Islet of Langerhans (tissue), 1 donor: ENCODE results near the gene PADI6.
A peak's percentile ranks its signal among the peaks of the same experiment; 100 is the strongest.

Source experiments
- FAIRE-seq: peaks from one replicate; lab custom pipeline; 2011; peaks lifted over from hg19 to GRCh38; lab: Jason Lieb, UNC

The PADI6 gene

GRCh38 chr1:17436380-17437174 is 64.6 kb downstream of the PADI6 start:
- FAIRE-seq: no peak

GRCh38 chr1:17437260-17437579 is 65.2 kb downstream of the PADI6 start:
- FAIRE-seq: no peak

GRCh38 chr1:17437580-17438317 is 65.8 kb downstream of the PADI6 start:
- FAIRE-seq: no peak

- no peak for FAIRE-seq
Measured at GRCh38 chr1:17438318-17439249, 66.6 kb downstream of the PADI6 start.

- no peak for FAIRE-seq
Measured at GRCh38 chr1:17439250-17440073, 67.5 kb downstream of the PADI6 start, which contains the start of gene RCC2. TSS of gene RCC2 (minus strand) at chr1:17439677. CDS start at chr1:17438514, 1,163 bp downstream.

- peak; percentile 21 for FAIRE-seq
Measured at GRCh38 chr1:17440074-17440826, 68.3 kb downstream of the PADI6 start.

DNA sequence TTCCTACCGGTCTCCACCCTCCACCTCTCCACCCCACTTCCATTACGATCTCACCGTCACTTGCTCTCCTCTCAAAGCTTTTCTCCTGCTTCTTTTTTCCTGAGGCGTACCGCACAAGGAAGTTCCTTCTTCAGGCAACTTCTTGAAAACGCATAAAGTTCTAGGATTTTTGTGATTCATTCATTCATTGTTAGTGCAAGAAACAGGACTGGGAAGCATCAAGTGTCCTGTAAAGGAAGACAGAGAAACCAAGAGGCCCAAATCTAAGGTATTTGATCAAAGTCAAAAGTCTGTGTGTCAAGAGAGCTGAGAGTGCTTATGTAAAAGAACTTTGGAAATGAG is 68.8 kb downstream of the PADI6 start:
- no peak for FAIRE-seq

DNA sequence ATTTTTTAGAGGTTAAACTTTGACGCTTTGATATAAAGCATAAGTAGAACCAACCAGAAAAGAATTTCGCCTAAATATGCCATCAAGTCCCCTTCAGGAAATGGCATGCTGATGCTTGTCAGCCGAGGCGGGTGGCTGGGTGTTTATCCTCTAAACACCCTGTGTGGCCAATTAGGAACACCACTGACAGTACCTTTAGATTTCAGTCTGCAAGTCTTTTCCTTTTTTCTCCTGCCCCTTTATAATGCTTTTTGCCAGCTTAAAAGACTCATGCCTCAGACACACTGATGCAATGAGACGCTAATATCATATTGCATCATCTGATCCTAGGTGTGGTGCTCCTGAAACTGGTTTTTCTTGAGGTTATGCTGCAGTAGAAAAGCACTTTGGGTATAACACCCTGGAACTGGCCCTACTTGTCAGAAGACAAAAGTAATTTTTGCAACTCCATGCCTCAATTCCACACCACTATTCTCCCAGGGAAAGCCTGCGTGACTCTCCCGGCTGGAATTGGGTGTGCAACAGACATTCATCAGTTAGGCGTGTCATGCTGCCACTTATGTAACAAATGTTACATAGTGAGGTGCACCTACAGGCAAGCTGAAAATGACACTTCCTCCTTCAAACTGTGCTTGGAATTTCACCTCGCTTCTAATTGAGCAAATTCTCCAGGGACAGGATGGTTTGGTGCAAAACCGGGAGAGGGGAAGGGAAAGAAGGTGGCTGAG is 69.4 kb downstream of the PADI6 start:
- no peak for FAIRE-seq

DNA sequence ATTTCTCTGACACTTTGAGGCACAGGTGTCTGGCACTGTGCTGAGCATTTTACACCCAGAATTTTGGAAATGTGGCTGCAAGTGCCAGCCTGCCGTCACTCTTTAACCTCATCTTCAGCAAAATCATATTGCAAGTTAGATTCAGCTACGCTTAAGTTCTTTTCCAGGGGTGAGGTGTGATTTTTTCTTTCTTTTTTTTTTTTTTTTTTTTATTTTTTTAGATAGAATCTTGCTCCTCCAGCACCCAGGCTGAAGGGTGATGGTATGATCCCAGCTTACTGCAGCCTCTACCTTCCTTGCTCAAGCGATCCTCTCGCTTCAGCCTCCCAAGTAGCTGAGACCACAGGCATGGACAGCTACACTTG is 70.0 kb downstream of the PADI6 start:
- no peak for FAIRE-seq

DNA sequence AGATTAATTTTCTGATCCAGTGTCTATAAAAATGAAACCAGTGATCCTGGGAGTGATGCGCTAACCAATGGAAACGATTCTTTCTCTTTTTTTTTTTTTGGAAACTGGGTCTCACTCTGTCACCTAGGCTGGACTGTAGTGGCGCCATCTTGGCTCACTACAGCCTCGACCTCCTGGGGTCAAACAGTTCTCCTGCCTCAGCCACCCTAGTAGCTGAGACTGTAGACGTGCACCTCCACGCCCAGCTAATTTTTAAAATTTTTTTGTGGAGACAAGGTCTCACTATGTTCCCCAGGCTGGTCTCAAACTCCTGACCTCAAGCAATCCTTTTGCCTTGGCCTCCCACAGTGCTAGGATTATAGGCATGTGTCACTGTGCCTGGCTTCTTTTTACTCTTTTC is 70.8 kb downstream of the PADI6 start:
- FAIRE-seq: no peak

GRCh38 chr1:17447501-17447992 is 75.6 kb downstream of the PADI6 start:
- FAIRE-seq: no peak
